ENCODE data around the gene CR1L.
"Not testable (repeated sequence)": the region's sequence is repeated elsewhere in the genome, so short reads cannot be mapped to it uniquely, and the experiment has no call there.

DNA sequence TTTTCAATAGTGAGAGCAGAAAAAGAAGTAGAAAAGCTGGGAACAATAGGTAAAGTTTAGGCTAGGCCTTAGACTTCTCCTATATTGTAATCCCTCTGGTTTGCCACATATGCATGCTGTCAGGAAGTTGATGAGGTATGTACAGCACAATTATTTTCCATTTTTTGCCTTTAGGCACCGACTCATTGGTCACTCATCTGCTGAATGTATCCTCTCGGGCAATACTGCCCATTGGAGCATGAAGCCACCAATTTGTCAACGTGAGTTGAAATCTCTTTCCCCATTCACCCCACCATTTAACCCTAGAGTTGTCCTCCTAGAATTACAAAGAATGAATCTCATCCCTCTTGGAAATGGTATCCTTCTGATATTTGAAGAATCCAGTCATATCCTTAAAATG is 63.1 kb downstream of the CR1L start:
- not testable (repeated sequence) for TF ChIP-seq CTCF (conservative IDR thresholded peaks at IDR 0.05; ENCODE audit: low read depth in 2 of 2); EZH2 (IDR thresholded peaks at IDR 0.05; ENCODE audit: low read depth, unreplicated experiment); POLR2AphosphoS5 (IDR thresholded peaks at IDR 0.05; ENCODE audit: low read depth); CREB1 (CRISPR knock-in tag; IDR thresholded peaks at IDR 0.05; ENCODE audit: low read depth); ETS1 (IDR thresholded peaks at IDR 0.05); EZH2phosphoT487 (IDR thresholded peaks at IDR 0.05; ENCODE audit: unreplicated experiment)
- TF ChIP-seq, protein P1, sequence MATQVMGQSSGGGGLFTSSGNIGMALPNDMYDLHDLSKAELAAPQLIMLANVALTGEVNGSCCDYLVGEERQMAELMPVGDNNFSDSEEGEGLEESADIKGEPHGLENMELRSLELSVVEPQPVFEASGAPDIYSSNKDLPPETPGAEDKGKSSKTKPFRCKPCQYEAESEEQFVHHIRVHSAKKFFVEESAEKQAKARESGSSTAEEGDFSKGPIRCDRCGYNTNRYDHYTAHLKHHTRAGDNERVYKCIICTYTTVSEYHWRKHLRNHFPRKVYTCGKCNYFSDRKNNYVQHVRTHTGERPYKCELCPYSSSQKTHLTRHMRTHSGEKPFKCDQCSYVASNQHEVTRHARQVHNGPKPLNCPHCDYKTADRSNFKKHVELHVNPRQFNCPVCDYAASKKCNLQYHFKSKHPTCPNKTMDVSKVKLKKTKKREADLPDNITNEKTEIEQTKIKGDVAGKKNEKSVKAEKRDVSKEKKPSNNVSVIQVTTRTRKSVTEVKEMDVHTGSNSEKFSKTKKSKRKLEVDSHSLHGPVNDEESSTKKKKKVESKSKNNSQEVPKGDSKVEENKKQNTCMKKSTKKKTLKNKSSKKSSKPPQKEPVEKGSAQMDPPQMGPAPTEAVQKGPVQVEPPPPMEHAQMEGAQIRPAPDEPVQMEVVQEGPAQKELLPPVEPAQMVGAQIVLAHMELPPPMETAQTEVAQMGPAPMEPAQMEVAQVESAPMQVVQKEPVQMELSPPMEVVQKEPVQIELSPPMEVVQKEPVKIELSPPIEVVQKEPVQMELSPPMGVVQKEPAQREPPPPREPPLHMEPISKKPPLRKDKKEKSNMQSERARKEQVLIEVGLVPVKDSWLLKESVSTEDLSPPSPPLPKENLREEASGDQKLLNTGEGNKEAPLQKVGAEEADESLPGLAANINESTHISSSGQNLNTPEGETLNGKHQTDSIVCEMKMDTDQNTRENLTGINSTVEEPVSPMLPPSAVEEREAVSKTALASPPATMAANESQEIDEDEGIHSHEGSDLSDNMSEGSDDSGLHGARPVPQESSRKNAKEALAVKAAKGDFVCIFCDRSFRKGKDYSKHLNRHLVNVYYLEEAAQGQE (IDR thresholded peaks at IDR 0.05; ENCODE audit: unreplicated experiment) = not testable (repeated sequence)
